ENCODE results near the gene KRT75. TPM values are rescaled to one million over a fixed set of nuclear protein-coding genes. Genes with fewer than 3 reads are reported as not detected.

KRT75 gene
- total RNA-seq, 1 experiment from 2014 or later, result not detected

GRCh38 chr12:52438305-52439301 is 4.4 kb upstream of the KRT75 start:
- H3K56ac ChIP-seq (ENCODE audit: insufficient read length, low read depth, low read length), result no peak overlapping the region
- no peak overlapping the region for H3K14ac ChIP-seq (ENCODE audit: insufficient read depth, low read length)
- H4K20me1 ChIP-seq (ENCODE audit: control insufficient read depth, insufficient read depth, insufficient read length), result no peaks in the 10 kb centered on the region
- no peak overlapping the region for H2BK120ac ChIP-seq (ENCODE audit: low read depth, low read length, poor library complexity, severe bottlenecking)
- no peak overlapping the region for H3K23ac ChIP-seq (ENCODE audit: insufficient read length, low read depth, low read length)
- no peak overlapping the region for H3K4me2 ChIP-seq (ENCODE audit: insufficient read depth, insufficient read length, low read length)
- H3K4me1 ChIP-seq (ENCODE audit: insufficient read depth, low read length), result 0 out of 2 replicates have a peak, but pooled peaks cover 2% of the 10 kb centered on the region
- WGBS (ENCODE audit: extremely low coverage, insufficient read length, low lambda C conversion rate), result no CpG with 5 or more reads among the region's 8 CpGs
- no peak overlapping the region for H2BK15ac ChIP-seq (ENCODE audit: low read depth, low read length)
- no peak overlapping the region for H3K18ac ChIP-seq (ENCODE audit: insufficient read length, low read depth, low read length)
- no peak overlapping the region for H3K27ac ChIP-seq (ENCODE audit: insufficient read length, low read depth, low read length)
- no peaks in the 10 kb centered on the region for H3K9me3 ChIP-seq (ENCODE audit: control insufficient read depth, low read depth, low read length)
- no peaks in the 10 kb centered on the region for H3K27me3 ChIP-seq (ENCODE audit: insufficient read depth, low read length)
- peaks cover 3% of the 10 kb centered on the region for H3K27me3 Mint-ChIP-seq (ENCODE audit: low read depth)
- no peak for DNase-seq
- H3K36me3 Mint-ChIP-seq (ENCODE audit: insufficient read depth in 1 of 3, low read depth in 3 of 3), result no peaks in the 10 kb centered on the region
- no peak for TF ChIP-seq CTCF (conservative IDR thresholded peaks at IDR 0.05)
- no peak overlapping the region for H2BK12ac ChIP-seq (ENCODE audit: insufficient read length, low read depth, low read length)
- H3K23me2 ChIP-seq (ENCODE audit: insufficient read length, low read depth, low read length, poor library complexity, severe bottlenecking), result no peaks in the 10 kb centered on the region
- no peak overlapping the region for H2AK5ac ChIP-seq (ENCODE audit: insufficient read length, low read length)
- no peak overlapping the region for H4K91ac ChIP-seq (ENCODE audit: insufficient read length, low read depth, low read length)
- peaks cover 20 to 33% of the 10 kb centered on the region in 2 experiments for H3K4me1 Mint-ChIP-seq
- no peak overlapping the region for H3K9ac ChIP-seq (ENCODE audit: extremely low read depth, insufficient read length, low read length)
- no peak overlapping the region for H3K4ac ChIP-seq (ENCODE audit: low read depth, low read length)
- H3K9me3 Mint-ChIP-seq, result no peaks in the 10 kb centered on the region
- no peak overlapping the region for H3K27ac Mint-ChIP-seq
- no peak overlapping the region for H4K8ac ChIP-seq (replicated peaks; ENCODE audit: insufficient read length, low read depth, low read length)
- H2BK20ac ChIP-seq (ENCODE audit: low read depth, low read length, poor library complexity, severe bottlenecking), result no peak overlapping the region
- H2BK5ac ChIP-seq (ENCODE audit: insufficient read length, low read length), result no peak overlapping the region
- no peak overlapping the region for H3K4me3 Mint-ChIP-seq
- no peaks in the 10 kb centered on the region for H3K79me2 ChIP-seq (ENCODE audit: insufficient read depth, low read length)
- H3K79me1 ChIP-seq (ENCODE audit: insufficient read depth, low read depth, low read length, poor library complexity, severe bottlenecking), result no peaks in the 10 kb centered on the region
- H4K5ac ChIP-seq (ENCODE audit: insufficient read length, low read depth, low read length), result no peak overlapping the region
- H3T11ph ChIP-seq (ENCODE audit: low read length), result no peak overlapping the region
- H2AFZ ChIP-seq (ENCODE audit: low read length), result no peak overlapping the region
